ENCODE measurements around the gene TMEM255B.
"Not testable (repeated sequence)": the region's sequence is repeated elsewhere in the genome, so short reads cannot be mapped to it uniquely, and the experiment has no call there.

The TMEM255B gene

DNA sequence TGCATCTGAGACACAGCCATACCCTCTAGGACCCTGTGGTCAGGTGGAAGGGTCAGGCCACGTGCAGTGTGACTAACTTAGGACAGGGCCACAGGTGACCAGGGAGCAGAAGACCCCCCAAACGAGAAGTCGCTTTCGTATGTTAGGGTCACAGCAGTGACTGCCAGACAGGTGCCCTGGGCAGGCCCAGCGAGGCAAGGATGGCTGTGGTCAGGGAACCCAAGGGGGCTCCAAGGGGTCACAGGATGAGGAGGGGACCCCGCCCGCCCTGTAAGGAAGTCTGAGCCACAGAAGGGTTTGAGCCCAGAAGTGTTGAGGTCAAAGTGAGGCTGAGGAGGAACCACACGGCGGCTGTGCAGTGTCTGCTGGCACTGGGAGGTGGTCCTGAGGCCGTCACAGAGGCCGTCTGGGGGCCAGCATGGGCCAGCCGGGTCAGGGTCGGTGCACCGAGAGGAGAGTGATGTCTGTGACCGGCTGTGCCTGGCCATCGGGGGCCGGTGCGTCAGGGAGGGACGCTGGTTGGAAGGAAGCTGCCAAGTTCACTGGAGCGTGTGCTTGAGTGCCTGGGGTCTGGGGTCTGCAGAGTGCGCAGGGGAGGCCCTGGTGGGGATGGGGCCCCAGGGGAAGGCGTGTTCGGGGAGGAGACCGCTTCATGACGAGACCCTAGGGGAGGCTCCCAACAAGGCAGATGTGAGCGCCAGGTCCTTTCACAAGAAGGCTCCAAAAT, 24.8 kb upstream of the TMEM255B start:
- FAIRE-seq: peak; percentile 20
- DNase-seq (ENCODE audit: low spot score): no peak

DNA sequence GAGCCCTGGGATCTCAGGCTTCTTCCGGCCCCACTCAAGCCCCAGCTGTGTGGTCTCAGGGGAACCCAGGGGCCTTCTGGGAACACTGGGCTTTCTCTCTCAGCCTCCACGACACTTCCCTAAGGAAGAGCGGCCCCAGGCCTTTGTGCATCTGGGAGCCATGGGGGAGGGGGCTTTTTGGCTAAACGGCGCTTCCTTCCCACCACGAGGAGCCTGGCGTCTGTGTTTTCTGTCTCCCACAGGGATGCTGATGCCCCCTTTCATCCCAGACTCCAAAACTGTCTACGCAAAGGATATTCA, 24.2 kb upstream of the TMEM255B start:
- DNase-seq (ENCODE audit: low spot score): no peak
- FAIRE-seq: no peak

DNA sequence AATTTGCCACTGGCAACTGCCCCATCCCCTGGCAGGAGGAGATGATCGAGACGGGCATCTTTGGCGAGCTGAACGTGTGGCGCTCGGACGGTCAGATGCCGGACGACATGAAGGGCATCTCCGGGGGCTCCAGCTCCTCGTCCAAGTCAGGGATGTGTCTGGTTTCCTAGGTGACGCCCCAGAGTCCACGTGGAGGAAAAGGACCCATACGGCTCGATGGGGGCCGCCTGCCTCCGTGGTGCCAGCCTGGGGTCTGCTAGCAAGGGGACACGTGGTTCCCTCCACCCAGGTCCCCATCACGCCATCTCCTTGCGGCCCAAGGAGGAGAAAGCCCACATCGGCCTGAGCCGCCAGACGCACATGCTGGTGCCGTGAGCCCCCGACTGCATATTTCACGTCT, 23.8 kb upstream of the TMEM255B start:
- FAIRE-seq (no peak), DNase-seq (ENCODE audit: low spot score) (no peak)

DNA sequence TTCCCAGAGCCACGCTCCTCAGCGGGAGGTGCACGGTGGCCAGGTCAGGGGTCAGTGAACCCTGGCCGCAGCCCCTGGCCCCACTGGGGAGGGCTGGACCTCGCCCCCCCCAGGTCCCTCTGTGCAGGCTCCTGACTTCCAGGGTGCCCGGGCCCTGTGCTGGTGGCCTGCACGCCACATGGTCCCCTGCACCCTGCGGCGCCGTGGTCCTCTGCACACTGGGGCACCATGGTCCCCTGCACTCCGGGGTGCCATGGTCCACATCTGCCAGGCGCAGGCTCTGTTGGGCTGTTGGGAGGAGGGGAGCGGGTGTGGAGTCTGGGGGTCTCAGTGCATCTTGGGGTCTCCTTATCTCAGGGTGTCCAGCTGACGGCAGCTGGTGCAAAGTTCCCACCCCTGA, 23.3 kb upstream of the TMEM255B start:
- DNase-seq (ENCODE audit: low spot score) (no peak), FAIRE-seq (no peak)

DNA sequence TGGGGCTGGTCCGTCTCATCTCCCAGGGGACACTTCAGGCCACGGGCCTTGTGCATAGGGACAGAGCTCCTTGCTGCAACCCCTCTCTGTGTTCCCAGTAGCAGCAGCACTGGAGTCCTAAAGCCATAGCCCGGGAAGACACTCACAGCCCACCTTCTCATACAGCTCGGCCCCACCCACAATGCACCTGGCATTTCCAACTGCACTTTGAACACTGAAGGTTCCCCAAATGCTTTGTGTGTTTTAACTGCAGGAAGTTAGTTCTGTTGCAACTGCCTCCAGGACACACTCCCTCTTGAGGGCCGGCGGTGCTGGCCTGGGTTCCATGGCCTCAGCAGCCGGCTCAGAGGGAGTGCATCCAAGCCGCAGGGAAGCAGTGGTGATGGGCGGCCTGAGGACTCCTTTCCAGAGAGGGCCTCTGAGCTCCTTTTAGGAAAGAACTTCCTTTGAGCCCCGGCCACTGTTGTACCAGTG, 22.7 kb upstream of the TMEM255B start:
- no peak for FAIRE-seq
- DNase-seq (ENCODE audit: low spot score): no peak

DNA sequence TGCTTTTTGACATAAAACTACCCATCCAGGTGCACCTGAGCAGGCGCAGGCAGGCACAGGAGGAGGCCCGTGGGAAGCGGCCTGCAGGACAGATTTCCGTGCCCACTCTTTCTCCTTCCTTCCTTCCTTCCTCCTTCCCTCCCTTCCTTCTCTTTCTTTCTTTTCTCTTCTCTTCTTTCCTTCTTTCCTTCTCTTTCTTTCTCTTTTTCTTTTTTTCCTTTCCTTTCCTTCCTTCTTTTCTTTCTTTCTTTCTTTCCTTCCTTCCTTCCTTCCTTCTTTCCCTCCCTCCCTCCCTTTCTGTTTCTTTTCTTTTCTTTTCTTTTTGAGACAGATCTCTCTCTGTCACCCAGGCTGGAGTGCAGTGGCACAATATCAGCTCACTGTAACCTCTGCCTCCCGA, 21.2 kb upstream of the TMEM255B start:
- DNase-seq (ENCODE audit: low spot score): no peak
- no peak for FAIRE-seq

DNA sequence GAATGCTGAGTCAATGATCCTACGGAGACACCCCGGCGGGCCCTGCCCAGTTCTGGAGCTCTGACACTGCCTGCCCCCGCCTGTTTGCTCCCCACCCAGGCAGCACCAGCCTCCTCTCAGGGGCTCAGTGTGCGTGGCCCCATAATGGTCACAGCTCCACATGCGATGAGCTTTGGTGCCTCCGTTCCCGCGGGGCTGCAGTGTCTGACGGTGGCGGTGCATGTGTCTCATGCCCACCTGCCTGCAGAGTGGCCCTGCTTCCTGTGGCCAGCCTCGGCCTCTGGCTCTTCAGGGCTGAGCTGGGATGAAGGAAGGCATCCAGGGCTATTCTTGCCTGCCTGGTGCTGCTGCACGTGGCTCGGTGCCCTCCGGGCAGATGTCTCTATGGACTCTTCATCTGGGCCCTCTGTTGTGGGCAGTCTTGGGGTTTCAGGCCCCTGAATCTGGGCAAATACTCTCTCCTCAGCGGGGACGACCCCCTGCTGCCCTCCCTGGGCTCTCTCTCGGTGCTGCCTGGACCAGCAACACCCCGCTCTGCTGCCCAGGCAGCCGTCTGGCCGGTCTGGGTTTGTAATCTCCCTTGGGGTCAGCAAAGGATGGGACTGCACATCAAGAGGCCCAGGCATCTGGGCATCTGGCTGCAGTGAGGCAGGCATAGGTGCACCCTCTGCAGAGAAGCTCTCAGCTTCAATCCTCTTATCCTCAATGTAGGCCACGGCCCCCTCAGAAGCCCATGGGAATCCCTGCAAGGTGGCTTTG, 19.3 kb upstream of the TMEM255B start:
- DNase-seq (ENCODE audit: low spot score): no peak
- FAIRE-seq: no peak

DNA sequence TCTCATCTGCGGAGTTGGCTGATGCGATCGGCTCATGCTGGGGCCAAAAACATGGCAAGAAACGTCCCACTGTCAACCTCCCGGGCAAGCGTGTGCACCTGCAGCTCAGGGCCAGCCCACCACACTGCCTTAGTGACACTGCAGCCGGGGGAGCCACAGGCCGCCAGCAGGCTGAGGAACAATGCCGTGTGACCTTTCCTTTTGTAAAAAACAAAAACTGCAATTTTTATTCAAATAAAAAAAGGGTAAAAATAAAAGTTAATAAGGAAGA, 18.8 kb upstream of the TMEM255B start:
- DNase-seq (ENCODE audit: low spot score) (no peak), FAIRE-seq (no peak)

DNA sequence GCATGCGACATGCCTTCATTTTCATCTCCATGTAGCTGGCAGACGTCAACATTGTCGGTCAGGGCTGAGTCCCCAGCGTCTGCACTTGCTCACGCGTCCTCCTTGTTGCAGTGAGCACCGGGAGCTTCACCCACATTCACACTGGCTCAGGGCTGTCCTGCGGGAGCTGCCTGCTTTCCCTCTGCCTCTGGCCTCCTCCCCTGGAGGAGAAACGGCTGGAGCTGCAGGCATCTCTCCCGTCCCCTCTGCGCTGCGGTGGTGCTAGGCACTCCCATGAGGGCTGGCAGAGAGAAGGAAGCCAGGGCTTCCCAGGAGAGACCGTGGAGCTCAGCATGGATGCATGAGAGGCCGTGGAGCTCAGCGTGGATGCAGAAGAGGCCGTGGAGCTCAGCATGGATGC, 18.4 kb upstream of the TMEM255B start:
- DNase-seq (ENCODE audit: low spot score) (no peak), FAIRE-seq (no peak)

DNA sequence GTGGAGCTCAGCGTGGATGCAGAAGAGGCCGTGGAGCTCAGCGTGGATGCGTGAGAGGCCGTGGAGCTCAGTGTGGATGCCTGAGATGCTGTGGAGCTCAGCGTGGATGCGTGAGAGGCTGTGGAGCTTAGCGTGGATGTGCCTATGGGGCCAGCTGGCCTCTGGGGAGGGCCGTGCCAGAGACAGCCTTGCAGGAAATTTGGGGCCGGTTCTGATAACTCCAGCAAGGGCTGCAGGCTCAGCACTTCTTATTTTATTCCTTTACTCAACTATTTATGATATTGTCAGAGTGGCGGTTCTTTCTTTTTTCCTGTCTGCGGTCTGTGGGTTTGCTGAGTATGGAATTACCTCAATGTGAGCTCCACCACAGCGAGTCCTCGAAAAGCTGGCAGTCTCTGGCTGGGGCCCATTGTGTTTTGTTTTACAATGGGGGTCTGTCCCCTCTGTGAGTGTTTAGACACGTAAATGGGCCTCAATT, 17.8 kb upstream of the TMEM255B start:
- DNase-seq (ENCODE audit: low spot score): no peak

DNA sequence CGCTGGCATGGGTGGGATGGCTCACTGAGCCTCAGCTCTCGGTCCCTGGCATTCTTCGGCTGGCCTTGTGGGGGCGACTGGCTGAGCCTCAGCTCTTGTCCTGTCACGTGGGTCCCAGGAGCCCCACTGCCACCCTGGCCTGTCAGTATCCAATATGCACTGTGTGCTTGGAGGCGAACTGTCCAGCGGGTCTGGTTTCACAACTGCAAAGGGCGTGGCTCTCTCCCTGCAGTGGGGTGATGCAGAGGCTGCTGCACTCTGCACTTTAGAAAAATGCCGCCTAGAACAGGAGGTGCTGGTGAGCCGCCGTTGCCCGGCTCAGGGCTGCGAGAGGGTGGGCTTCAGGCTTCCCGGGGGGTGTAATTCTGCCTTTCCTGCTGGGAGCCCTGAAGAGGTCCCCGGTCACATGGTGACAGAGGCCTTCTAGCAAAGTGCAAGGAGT, 17.0 kb upstream of the TMEM255B start:
- DNase-seq (ENCODE audit: low spot score): peak; percentile 57
- peak; percentile 87 for FAIRE-seq

More for the DNA sequence above, 17.8 kb upstream of the TMEM255B start:
- FAIRE-seq: no peak

DNA sequence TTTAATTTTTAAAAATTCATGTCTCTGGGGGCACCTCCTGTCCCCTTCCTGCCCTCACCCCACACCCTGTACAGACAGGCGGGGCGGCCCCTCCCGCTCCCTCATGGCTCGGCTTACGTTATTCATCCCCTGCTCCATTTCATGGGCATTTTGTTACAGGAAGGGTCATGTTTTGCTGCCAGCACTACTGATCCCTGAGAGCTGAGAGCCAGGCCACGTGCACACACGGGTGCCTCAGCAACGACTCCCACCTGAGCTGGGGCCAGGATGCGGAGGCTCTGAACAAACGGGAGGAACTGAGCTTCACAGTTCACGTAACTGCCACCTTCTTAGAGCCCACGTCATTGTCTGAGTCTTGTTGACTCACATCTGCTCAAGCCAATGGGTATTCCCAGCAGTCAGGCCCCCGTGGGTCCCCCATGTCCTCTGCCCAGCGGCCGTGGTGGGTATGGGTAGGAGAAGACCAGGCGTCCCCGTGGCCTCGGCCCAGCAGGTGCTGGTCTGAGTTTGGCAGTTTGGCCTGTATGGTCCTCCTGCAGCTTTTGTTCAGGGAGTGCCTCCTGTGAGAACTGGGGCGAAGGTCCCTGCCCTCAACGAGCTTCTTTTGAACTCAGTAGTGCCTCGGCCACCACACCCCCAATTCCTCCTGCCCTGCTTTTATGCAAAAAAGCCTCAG, 16.4 kb upstream of the TMEM255B start:
- DNase-seq (ENCODE audit: low spot score) (no peak), FAIRE-seq (peak; percentile 17)

DNA sequence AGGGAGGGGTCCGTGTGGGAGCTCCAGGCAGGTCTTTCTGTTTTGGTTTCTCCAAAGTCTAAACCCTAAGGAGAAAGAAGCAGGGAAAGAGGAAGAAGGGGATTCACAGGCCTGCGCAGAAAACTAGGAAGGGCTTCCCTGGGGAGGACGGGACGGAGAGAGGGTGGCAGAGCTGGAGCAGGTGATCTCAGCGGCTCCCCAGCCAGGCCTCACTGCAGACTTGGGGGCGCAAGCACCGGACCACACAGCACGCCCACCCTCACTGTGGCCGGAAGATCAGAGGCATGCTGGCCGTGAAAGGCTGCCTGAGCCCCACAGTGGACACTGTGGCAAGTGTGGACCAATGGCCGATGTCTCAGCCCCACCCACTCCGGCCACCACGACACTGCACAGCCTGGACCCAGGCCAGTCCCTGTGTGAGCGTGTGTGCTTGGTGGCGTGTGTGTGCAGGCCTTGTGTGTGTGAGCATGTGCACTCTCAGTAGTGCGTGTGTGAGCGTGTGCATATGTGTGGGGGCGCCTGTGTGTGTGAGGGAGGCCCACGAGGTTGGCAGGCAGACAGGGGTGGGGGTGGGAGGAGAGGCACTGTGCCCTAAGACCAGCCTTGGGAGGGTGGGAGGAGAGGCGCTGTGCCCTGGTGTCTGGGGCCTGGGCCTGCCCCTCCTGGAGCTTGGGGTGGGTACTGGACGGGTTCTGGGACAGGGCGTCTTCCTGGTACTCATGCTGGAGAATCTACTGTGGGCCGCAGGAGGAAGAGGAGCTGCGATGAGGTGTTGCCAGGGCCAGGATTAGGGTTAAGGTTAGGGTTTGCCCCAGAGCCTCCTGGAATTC, 15.4 kb upstream of the TMEM255B start:
- DNase-seq (ENCODE audit: low spot score) (no peak), FAIRE-seq (peak; percentile 89)

DNA sequence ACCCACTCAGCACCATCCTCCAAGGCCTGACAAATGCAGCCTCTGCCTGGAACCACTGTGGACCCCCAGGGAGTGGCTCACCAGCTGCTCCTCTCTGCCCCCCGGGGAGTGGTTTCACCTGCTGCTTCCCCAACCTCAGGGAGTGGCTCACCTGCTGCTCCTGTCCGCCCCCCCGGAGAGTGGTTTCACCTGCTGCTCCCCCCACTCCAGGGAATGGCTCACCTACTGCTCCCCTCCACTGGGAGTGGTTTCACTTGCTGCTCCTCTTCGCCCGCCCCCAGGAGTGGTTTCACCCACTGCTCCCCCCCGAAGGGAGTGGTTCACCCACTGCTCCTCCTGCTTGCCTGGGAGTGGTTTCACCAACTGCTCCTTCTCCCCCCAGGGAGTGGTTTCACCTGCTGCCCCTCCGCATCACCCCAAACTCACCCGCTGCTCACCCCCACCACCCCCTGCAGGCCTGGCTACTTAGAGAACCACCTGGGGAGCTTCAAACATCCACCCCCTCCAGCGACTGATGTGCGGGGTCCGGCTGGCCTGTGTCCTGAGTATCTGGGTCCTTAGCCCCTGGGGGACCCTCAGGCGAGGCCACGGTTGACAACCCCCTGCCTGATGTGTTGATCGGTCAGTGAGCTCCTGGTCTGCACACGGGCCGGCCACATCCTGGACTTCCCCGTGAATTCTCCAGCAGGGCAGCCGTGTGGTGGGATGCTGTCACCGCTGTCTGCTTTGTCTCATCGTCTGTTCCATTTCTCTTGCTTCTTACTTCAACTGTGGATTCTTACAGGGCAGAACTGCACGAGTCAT, 14.6 kb upstream of the TMEM255B start:
- DNase-seq (ENCODE audit: low spot score) (no peak), FAIRE-seq (no peak)

DNA sequence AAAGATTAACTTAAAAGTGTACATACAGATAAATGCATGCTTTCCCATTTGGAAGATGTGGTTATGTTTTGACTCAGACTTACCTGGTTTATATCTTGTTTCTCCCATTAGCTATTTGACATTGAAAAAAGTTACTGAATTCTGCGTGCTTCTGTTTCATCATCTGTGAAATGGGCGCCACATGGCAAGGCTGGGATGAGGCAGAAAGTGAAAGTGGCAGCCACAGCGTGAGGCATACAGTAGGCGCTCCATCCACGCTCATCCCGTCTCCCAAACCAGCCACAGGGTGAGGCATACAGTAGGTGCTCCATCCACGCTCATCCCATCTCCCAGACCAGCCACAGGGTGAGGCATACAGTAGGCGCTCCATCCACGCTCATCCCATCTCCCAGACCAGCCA, 14.0 kb upstream of the TMEM255B start:
- FAIRE-seq: no peak
- DNase-seq (ENCODE audit: low spot score): no peak

DNA sequence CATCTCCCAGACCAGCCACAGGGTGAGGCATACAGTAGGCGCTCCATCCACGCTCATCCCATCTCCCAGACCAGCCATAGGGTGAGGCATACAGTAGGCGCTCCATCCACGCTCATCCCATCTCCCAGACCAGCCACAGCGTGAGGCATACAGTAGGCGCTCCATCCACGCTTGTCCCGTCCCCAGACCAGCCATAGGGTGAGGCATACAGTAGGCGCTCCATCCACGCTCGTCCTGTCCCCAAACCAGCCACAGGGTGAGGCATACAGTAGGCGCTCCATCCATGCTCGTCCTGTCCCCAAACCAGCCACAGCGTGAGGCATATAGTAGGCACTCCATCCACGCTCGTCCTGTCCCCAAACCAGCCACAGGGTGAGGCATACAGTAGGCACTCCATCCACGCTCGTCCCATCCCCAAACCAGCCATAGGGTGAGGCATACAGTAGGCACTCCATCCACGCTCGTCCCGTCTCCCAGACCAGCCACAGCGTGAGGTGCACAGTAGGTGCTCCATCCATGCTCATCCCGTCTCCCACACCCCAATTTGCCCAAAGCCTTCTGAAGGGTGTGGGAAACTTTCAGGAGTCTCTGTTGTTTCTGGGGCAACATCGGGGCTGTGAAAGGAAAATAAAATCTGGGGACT, 13.4 kb upstream of the TMEM255B start:
- FAIRE-seq: peak; percentile 9
- DNase-seq (ENCODE audit: low spot score): not testable (repeated sequence)

DNA sequence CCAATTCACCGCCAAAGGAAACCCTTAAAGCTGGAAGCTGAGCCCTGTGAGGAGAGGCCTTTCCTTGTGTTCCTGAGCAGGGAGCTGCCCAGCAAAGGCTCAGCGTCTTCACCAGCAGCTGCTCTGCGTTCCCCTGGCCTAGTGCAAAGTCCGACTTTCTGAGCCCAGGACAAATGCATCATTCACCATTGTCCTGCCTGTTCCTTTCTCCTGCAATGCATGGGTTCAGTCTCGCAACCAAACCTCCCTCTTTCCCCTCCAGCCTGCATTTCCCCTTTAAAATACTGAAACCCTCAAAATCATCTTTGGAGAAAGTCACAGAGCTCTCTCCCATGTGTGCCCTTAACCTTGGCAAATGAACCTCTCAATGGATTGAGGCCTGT, 12.9 kb upstream of the TMEM255B start:
- no peak for DNase-seq (ENCODE audit: low spot score)
- no peak for FAIRE-seq

DNA sequence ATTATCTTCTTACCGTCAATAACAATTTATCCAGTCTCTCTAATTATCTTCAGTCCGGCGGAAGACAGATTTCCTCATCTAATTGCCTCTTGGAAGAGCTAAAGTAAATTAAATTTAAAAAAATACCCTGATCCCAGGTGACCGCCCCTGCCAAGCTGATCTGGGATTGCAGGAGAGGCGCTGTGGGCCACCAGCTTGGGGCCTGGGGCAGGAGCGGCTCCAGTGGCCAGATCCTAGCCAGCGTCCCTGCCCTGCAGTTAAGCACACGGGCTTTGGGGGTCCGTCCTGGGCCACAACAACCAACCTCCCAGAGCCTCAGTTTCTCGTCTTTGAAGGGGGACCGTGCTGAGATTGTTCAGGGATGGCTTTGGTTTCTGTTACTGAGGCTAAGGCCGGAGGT, 12.4 kb upstream of the TMEM255B start:
- DNase-seq (ENCODE audit: low spot score) (no peak), FAIRE-seq (no peak)

DNA sequence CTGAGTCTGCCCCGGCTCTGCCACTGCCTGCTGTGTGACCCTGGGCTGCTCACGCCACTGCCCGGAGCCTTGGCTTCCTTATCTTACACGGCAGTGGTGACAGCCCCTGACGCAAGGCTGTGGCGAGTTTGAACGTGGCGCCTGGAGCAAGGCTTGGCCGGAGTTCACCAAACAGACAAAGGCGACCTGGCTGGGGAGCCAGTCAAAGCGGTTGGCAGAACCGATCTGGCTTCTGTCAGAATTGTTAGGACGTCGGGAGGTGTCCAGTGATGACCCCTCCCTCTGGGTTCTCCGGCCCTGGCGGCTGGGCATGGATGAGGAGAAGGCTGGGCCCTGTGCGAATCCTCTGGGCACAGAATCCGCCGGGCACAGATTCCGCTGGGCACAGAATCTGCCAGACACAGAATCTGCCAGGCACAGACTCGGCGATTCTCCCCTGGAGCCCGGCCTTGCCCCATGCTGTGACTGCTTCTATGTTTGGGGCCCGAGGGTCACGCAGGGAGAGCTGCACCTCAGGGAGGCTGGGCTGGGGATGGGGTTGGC, 11.7 kb upstream of the TMEM255B start:
- DNase-seq (ENCODE audit: low spot score): no peak
- no peak for FAIRE-seq
